Neural progenitor cell (in vitro differentiated cells): Measurements from ENCODE around the gene UBE2QL1. TPM values are rescaled to one million over a fixed set of nuclear protein-coding genes. Genes with fewer than 3 reads are reported as not detected.

Experiments used
- DNase-seq: peaks from one replicate; pipeline ENCODE4 v3.0.0-alpha.2; 2016; ENCODE audit warnings: low spot score
- H2AFZ ChIP-seq: fragments of 200-600 bp; sonication (generic); replicated peaks from 2 replicates; pipeline ENCODE4 v1.6.1; 2016; ENCODE audit warnings: antibody characterized with exemption
- H3F3A ChIP-seq: fragments of 200-600 bp; sonication (generic); 2 replicates; pipeline ENCODE4 v1.6.1; 2016; ENCODE audit warnings: antibody characterized with exemption, low read depth
- H3K27ac ChIP-seq: fragments of 200-600 bp; sonication (generic); 2 replicates; pipeline ENCODE4 v1.5.1; 2016; ENCODE audit warnings: mild to moderate bottlenecking
- H3K27me3 ChIP-seq: fragments of 200-600 bp; sonication (generic); 2 replicates; pipeline ENCODE4 v1.6.1; 2016; ENCODE audit warnings: mild to moderate bottlenecking, moderate library complexity
- H3K36me3 ChIP-seq: fragments of 200-600 bp; sonication (generic); 2 replicates; pipeline ENCODE4 v1.5.1; 2016
- H3K4me1 ChIP-seq: fragments of 200-600 bp; sonication (generic); 2 replicates; pipeline ENCODE4 v1.6.1; 2016; ENCODE audit warnings: mixed run types
- H3K4me2 ChIP-seq: fragments of 200-600 bp; sonication (generic); 2 replicates; pipeline ENCODE4 v1.6.1; 2016
- H3K4me3 ChIP-seq: fragments of 200-600 bp; sonication (generic); 2 replicates; pipeline ENCODE4 v1.5.1; 2016
- H3K79me2 ChIP-seq: fragments of 200-600 bp; sonication (generic); 2 replicates; pipeline ENCODE4 v1.6.1; 2016; ENCODE audit warnings: low read depth
- H3K9ac ChIP-seq: fragments of 200-600 bp; sonication (generic); 2 replicates; pipeline ENCODE4 v1.6.1; 2016
- H3K9me3 ChIP-seq: fragments of 200-600 bp; sonication (generic); 2 replicates; pipeline ENCODE4 v1.5.1; 2016; ENCODE audit warnings: low read depth
- H4K20me1 ChIP-seq: fragments of 200-600 bp; sonication (generic); 2 replicates; pipeline ENCODE4 v1.6.1; 2016; ENCODE audit warnings: low read depth
- H3K27ac Mint-ChIP-seq: 3 replicates; pipeline ENCODE4 v1.8.0; 2021; ENCODE audit warnings: mixed read lengths
- H3K27me3 Mint-ChIP-seq: 2 replicates; pipeline ENCODE4 v1.8.0; 2022; ENCODE audit warnings: low read depth, mild to moderate bottlenecking, inconsistent platforms, moderate library complexity, mixed read lengths; ENCODE audit not compliant: insufficient read depth
- H3K36me3 Mint-ChIP-seq: 3 replicates; pipeline ENCODE4 v1.8.0; 2021; ENCODE audit warnings: mixed read lengths
- H3K4me1 Mint-ChIP-seq: 3 replicates; pipeline ENCODE4 v1.8.0; 2021; ENCODE audit warnings: mixed read lengths
- H3K4me3 Mint-ChIP-seq: 3 replicates; pipeline ENCODE4 v1.8.0; 2021; ENCODE audit warnings: mild to moderate bottlenecking, moderate library complexity, mixed read lengths
- H3K9me3 Mint-ChIP-seq: 3 replicates; pipeline ENCODE4 v1.8.0; 2020; ENCODE audit warnings: mixed read lengths
- EZH2 ChIP-seq: fragments of 200-600 bp; sonication (generic); IDR thresholded peaks from 2 replicates; pipeline ENCODE4 v1.6.1; 2017; ENCODE audit warnings: antibody characterized with exemption, mild to moderate bottlenecking, moderate library complexity
- EZH2phosphoT487 ChIP-seq: fragments of 200-600 bp; sonication (generic); IDR thresholded peaks from 2 replicates; pipeline ENCODE4 v1.6.1; 2017; ENCODE audit warnings: antibody characterized with exemption
- total RNA-seq: library from RNA; depleted of rRNA; stranded (reverse); fragments of >200 nt; gene quantifications from 2 replicates; pipeline ENCODE4 v1.2.3, GENCODE V29; 2015; ENCODE audit warnings: low replicate concordance
- TF ChIP-seq, protein P1 (sequence below): fragments of 200-600 bp; sonication (generic); IDR thresholded peaks from 2 replicates; pipeline ENCODE4 v1.5.1; 2017; ENCODE audit warnings: antibody characterized with exemption, mild to moderate bottlenecking

The UBE2QL1 gene
- total RNA-seq, 1 donor from 2014 or later: 0.30 TPM

DNA sequence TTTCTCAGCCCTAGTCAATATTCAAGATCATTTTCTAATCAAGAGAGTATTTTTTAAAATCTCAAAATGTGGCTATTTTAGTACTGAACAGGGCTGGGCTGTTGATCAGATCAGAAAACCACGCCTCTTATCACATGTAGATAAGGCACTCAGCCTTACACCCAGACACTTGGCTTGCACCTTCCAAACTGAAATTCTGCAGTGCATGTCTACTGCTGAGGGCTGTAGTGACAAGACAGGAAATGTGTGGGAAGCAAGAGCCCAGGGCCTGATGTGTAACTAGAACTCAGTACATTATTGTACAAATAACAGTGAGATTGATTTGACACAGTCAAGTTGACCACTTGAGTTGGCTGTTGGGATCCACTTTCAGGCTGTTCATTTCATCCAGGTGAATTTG is 48.6 kb downstream of the UBE2QL1 start:
- no peaks in the 10 kb centered on the region for H3K4me1 ChIP-seq
- H3K27me3 ChIP-seq: peaks cover 32% of the 10 kb centered on the region
- H2AFZ ChIP-seq: no peak overlapping the region
- H3F3A ChIP-seq: no peaks in the 10 kb centered on the region
- no peak overlapping the region for H3K27ac ChIP-seq
- H3K4me2 ChIP-seq: no peak overlapping the region
- no peak overlapping the region for H3K4me3 ChIP-seq
- no peaks in the 10 kb centered on the region for H3K27me3 Mint-ChIP-seq
- no peaks in the 10 kb centered on the region for H3K79me2 ChIP-seq
- DNase-seq: no peak
- TF ChIP-seq, protein P1, sequence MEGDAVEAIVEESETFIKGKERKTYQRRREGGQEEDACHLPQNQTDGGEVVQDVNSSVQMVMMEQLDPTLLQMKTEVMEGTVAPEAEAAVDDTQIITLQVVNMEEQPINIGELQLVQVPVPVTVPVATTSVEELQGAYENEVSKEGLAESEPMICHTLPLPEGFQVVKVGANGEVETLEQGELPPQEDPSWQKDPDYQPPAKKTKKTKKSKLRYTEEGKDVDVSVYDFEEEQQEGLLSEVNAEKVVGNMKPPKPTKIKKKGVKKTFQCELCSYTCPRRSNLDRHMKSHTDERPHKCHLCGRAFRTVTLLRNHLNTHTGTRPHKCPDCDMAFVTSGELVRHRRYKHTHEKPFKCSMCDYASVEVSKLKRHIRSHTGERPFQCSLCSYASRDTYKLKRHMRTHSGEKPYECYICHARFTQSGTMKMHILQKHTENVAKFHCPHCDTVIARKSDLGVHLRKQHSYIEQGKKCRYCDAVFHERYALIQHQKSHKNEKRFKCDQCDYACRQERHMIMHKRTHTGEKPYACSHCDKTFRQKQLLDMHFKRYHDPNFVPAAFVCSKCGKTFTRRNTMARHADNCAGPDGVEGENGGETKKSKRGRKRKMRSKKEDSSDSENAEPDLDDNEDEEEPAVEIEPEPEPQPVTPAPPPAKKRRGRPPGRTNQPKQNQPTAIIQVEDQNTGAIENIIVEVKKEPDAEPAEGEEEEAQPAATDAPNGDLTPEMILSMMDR: no peak
- no peak overlapping the region for H3K9ac ChIP-seq
- H4K20me1 ChIP-seq: no peaks in the 10 kb centered on the region
- H3K9me3 ChIP-seq: no peaks in the 10 kb centered on the region
- H3K4me3 Mint-ChIP-seq: no peak overlapping the region
- no peaks in the 10 kb centered on the region for H3K36me3 ChIP-seq
- H3K9me3 Mint-ChIP-seq: no peaks in the 10 kb centered on the region
- no peak overlapping the region for H3K27ac Mint-ChIP-seq
- H3K4me1 Mint-ChIP-seq: peaks cover 12% of the 10 kb centered on the region
- no peaks in the 10 kb centered on the region for H3K36me3 Mint-ChIP-seq

DNA sequence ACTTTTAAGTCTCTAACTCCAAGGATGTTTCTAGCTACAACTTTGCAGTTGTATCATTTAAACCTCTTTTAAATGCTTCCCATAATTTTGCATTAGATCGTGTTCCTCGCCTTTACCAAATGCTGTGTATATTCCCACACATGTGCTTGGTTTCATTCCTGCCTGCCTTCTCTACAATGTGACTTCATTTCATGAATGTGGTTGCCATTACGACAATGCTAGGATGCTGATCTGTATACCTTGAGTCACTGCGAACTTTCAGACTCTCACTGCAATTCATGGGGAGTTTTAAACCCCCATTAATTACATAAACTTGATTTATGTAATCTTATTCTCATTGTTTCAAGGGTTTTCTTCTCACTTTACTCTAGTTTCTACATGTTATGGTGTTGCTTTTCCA is 50.3 kb downstream of the UBE2QL1 start:
- no peaks in the 10 kb centered on the region for H3K36me3 ChIP-seq
- H3K36me3 Mint-ChIP-seq: no peaks in the 10 kb centered on the region
- no peaks in the 10 kb centered on the region for H4K20me1 ChIP-seq
- H3K27me3 Mint-ChIP-seq: peaks cover 3% of the 10 kb centered on the region
- H3K9me3 ChIP-seq: no peaks in the 10 kb centered on the region
- H3K9me3 Mint-ChIP-seq: no peaks in the 10 kb centered on the region
- H3K9ac ChIP-seq: no peak overlapping the region
- H3K4me3 Mint-ChIP-seq: no peak overlapping the region
- H3K27ac ChIP-seq: no peak overlapping the region
- H3K27me3 ChIP-seq: peaks cover 16% of the 10 kb centered on the region
- H2AFZ ChIP-seq: no peak overlapping the region
- H3K4me1 ChIP-seq: no peaks in the 10 kb centered on the region
- no peak for DNase-seq
- no peak overlapping the region for H3K4me3 ChIP-seq
- H3K27ac Mint-ChIP-seq: no peak overlapping the region
- H3K79me2 ChIP-seq: no peaks in the 10 kb centered on the region
- no peaks in the 10 kb centered on the region for H3F3A ChIP-seq
- H3K4me1 Mint-ChIP-seq: peaks cover 6% of the 10 kb centered on the region
- H3K4me2 ChIP-seq: no peak overlapping the region
- TF ChIP-seq EZH2phosphoT487 (no peak), EZH2 (no peak)
- TF ChIP-seq, protein P1: no peak

DNA sequence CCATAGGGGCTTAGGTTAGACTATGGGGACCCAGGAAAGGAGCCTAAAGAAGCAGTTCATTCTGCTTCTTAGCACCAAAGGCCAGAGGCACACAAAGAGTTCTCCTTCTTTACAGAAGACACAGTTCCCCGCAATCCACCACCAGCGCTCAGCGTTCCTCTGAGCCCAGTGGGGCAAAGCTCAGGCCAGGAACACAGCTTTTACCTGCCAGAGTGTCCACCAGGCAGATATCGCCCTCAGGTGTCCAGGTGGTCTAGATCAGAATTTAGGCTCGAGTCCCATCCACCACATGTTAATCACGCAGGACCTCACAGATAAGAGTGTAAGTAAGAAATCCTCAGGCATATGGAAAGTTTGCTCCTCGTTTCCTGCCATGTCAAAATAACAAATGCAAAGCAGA is 53.0 kb downstream of the UBE2QL1 start:
- H3K79me2 ChIP-seq: no peaks in the 10 kb centered on the region
- no peak for DNase-seq
- H3K9me3 ChIP-seq: no peaks in the 10 kb centered on the region
- no peaks in the 10 kb centered on the region for H3K36me3 Mint-ChIP-seq
- H3K9ac ChIP-seq: no peak overlapping the region
- H3K4me3 Mint-ChIP-seq: no peak overlapping the region
- H2AFZ ChIP-seq: no peak overlapping the region
- no peaks in the 10 kb centered on the region for H3K27me3 ChIP-seq
- H3K4me3 ChIP-seq: no peak overlapping the region
- no peaks in the 10 kb centered on the region for H3K4me1 ChIP-seq
- no peak overlapping the region for H3K27ac Mint-ChIP-seq
- peaks cover 11% of the 10 kb centered on the region for H3K4me1 Mint-ChIP-seq
- H3F3A ChIP-seq: no peaks in the 10 kb centered on the region
- H4K20me1 ChIP-seq: no peaks in the 10 kb centered on the region
- H3K4me2 ChIP-seq: no peak overlapping the region
- H3K9me3 Mint-ChIP-seq: no peaks in the 10 kb centered on the region
- no peaks in the 10 kb centered on the region for H3K36me3 ChIP-seq
- no peak overlapping the region for H3K27ac ChIP-seq
- TF ChIP-seq EZH2 (no peak), EZH2phosphoT487 (no peak)
- TF ChIP-seq, protein P1: no peak
- H3K27me3 Mint-ChIP-seq: peaks cover 6% of the 10 kb centered on the region

DNA sequence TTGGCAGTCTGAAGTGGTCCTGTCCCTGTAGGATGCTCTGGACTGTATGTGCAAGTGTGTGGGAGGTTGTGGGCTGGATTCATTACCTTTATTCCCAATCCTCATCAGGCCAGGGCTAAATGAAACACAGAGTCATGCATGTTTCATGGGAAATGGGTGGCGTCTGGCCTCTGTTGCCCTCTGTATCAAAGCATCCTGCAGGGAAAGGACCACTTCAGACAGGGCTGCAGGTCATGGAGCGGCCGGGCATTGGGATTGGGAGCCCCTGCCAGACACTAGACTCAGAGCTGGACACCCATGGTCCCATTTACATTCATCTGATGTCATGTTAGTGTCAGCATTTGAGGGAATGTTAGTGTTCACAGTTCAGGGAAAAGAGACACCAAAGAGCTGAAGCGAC is 53.8 kb downstream of the UBE2QL1 start:
- Mint-ChIP-seq H3K27ac (no peak overlapping the region), H3K4me1 (peaks cover 11% of the 10 kb centered on the region), H3K4me3 (no peak overlapping the region), H3K9me3 (no peaks in the 10 kb centered on the region), H3K36me3 (no peaks in the 10 kb centered on the region), H3K27me3 (peaks cover 6% of the 10 kb centered on the region)
- Histone ChIP-seq H3K4me1 (no peaks in the 10 kb centered on the region), H2AFZ (no peak overlapping the region), H3K27ac (no peak overlapping the region), H3K9ac (no peak overlapping the region), H3F3A (no peaks in the 10 kb centered on the region), H3K27me3 (no peaks in the 10 kb centered on the region), H4K20me1 (no peaks in the 10 kb centered on the region), H3K9me3 (no peaks in the 10 kb centered on the region), H3K36me3 (no peaks in the 10 kb centered on the region), H3K4me2 (no peak overlapping the region), H3K79me2 (no peaks in the 10 kb centered on the region), H3K4me3 (no peak overlapping the region)
- TF ChIP-seq EZH2 (no peak), EZH2phosphoT487 (no peak)
- TF ChIP-seq, protein P1: no peak
- no peak for DNase-seq
